ENCODE data around the gene MRPS27.
A peak's percentile ranks its signal among the peaks of the same experiment; 100 is the strongest.

Gene MRPS27

DNA sequence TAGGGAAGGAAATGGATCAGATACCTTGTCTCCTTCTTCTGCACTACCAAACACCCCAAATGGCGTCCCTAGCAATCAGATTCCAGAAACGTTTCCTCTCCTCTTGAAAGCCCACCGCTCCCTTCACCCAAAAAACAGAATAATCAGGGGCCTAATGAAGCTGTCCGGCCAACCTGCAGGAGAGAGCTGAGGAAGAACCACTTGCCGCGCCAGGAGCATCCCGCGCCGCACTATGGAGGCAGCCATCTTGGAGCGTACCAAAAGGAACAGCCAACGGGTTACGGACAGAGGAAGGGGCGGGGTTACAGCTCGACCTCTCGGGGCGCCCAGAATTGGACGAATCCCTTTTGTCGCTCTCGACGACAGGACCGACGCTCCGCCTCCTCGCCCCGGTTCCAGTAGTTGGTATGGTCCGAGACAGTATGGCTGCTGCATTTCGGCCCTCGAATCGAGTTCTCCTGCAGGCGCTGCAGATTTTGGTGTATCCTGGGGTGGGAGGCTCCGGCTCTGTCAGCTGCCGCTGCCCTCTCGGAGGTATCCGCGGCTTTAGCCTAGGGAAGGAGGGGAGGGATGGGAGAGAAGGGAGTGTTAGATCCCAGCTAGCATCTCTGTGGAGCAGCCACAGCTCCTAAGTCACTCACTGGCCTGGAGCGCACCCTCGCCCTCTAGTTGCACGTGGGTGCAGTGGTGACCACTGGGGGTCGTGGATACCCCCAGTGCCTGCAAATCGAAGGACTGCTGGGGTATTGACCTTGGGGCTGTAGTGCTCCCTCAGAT lies at the start of gene MRPS27, which contains the start of gene PTCD2:
Gene MRPS27, minus strand, starts transcription at position 265 of the 777 bp plus-strand sequence. Its CDS starts 19 bp downstream, at position 246.
Gene PTCD2, plus strand, starts transcription at position 398 of the 777 bp plus-strand sequence. Its CDS starts 10 bp downstream, at position 408.
- DNase-seq: peak; percentile 96

DNA sequence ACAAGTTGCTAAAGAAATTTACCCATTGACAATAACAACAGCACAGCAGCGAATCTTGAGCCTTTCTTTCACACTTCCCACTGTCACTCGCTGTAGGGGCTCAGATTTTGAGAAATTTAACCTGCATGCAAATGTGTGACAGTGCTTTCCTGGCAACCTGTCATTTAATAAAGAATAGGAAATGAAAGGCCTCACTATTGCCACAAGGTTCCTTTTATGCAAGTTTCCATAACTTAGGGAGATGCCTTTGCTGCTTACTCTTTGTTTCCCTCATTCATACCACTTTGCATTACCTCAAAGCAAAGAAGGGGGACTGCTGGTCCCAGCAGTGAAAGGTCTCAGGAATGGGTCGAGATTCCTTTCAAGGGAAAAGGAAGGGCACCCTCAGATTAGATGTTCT lies 49.7 kb upstream of the MRPS27 start:
- DNase-seq: no peak

DNA sequence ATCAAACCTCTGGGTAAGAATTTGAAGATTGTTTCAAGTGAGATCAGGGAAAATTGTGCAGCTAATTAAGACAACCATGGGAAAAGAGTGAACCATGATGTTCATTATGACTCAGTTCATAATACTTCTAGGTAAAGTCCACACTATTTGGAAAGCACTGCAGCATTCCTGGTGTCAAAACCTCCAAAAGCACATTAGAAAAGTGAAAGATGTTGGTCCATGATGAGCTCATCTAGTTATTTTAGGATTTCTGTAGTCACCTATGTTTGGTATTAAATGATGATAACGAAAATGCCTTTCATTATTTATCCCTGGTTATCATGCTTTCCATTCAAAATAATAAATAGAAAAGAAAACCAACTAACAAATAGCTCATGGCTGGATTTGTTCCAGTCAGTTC lies 49.3 kb upstream of the MRPS27 start:
- DNase-seq: no peak

DNA sequence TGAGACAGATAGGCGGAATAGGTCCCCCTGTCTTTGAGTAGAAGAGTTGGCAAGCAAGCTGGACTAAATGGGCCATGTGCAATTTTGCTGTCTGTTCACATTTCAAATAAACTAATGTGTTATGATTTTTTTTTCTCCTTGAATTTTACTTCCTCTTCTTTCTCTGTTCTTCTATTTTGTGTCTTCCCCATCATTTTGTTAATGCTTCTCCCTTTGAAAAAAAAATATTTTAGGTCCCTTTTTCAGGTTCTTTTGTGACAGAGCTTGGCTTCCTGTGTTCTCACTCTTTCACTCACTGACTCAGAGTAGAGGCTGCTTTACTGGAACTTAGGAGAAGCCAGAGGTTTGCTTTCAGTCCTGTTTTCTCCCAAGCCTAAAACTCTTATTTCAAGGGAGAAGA lies 48.2 kb upstream of the MRPS27 start:
- no peak for DNase-seq

DNA sequence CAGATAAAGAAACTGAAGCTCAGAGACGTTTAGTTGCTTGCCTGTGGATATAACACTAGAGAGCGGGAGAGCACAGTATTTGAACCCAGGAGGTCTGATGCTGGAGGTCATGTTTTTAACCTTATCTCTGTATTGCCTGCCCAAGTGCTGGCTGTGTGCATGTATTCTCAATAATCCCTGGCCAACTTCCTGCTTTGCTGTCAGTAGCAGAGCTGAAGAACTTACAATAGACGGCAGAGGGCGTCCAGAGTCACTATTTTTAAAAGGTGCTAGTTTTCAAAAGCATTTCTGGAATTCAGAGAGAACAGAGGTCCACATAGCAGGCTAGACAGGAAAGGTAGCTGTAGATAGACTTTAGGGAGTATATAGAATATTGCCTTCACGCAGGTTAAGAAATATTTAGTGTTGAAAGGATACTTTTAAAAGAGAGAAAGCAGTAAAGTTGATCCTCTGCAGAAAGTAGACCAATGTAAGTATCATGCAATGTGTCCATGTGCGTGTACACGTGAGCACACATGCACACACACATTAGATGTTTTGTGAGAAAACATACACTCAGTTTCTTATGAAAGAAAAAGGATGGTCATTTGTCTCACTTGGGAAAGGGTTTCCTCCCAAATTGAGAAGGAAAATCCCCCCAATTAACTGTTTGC lies 46.4 kb upstream of the MRPS27 start:
- peak; percentile 28 for DNase-seq

DNA sequence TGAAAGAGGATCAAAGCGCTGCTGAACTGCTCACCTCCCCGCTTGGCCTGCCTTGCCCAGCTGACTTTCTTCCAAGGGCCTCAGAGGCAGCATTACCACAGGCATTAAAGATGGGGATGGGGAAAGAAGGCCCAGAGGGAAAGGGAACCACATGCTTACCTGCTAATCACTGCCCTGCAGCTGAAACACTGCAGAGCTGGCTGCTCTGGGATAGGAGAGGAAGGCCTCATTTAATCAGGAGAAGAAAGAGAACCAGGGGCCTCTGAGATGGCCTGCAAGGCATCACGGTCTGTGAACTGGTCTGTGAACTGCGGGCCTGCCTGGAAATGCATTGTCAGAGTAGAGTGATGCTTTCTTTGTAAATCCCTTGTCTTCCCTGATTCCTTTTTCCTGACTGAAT lies 44.9 kb upstream of the MRPS27 start:
- no peak for DNase-seq

DNA sequence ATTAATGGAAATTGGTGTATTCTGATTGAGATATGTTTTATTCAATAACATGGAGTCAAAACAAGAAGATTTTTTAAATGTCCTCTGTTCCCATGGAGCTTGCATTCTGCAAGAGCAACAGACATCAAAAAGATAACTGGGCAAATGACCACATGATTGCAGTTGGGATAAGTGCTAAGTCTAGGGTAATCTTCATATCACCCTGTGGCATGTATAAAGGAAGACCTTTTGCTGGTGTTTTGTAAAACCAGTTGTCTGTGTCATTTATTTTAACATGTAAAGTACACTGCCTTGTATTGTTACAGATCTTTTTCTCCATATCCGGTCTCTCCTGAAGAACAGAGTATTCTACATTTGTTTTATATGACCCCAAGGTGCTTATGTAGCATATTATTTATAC lies 44.1 kb upstream of the MRPS27 start:
- DNase-seq: no peak

DNA sequence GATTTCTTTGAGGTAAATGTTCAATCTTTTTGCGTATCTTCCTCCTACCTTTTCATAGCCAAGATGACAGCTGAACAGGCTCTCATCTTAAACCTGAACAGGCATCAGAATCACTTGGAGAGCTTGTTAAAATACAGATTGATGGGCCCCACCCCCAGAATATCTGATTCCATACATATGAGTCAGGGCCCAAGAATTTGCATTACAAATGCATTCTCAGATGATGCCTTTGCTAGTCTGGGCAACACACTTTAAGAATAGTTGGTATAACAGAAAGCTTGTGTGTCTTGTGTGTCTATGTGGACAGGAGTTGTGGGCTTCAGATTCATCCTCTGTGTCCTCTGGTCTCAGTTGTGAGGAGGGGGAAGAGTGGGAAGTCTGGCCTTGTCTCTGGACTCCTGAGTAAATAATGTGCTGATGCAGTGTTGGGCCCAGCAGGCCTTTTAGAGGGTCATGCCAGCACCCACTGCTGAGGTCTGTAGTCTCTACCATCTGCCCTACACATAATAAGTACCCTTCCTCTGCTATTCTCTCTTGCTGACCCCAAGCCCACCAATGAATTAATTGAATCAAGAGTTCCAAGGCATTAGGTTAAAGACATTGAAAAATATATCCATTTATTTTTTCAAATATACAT lies 43.2 kb upstream of the MRPS27 start:
- no peak for DNase-seq

DNA sequence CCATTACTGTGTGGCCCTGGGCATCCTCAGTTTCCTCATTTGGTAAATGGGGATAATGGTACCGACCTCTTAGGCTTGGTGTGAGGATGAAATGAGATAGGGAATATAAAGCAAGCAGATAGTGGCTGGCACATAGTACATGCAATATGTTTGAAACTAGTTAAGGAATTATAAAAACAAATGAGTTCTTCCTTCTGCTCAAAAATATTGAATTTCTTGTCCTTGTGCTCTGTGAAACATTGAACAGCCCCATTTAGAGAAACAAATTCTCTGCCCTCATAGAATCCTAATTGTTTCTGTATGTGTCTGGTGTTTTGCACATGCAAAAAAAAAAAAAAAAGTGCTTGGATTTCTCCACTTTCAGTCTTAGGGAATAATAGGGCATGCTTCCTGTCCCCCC lies 39.8 kb upstream of the MRPS27 start:
- DNase-seq: no peak

DNA sequence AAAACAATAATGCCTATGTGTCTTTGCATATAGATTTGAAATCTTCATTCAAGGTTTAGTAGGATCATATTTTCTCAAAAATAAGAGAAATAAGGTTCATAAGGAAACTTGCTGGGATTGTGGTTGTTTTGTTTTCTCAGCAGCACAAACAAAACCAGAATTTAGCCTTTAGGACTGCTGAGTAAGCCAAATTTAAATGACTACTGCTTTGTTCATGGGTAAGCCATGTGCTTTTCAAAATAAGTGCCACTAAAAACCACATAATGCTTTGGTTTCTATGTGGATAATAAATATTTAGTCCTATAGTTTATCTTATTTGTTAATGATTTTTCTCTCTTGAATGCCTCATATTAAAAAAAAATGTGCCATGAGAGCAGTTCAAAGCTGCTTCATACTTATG lies 38.9 kb upstream of the MRPS27 start:
- DNase-seq: no peak

DNA sequence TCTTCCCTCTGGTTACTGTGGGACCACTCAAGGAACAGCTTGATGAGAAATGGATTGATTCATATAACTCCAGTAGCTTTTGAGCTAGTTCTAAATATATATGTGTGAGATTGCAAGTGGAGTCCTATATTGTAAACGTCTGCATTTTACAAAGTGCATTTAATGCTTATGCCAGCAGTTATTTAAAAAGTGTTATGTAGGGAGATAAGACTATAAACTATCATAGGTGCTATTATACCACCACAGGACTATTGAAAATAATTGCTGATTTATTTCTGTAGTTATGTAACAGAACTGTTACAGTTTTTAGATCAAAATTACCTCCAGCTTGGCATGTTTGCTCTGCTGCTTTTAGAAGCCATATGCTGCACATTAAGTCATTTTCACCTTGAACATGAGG lies 36.3 kb upstream of the MRPS27 start:
- DNase-seq: no peak

DNA sequence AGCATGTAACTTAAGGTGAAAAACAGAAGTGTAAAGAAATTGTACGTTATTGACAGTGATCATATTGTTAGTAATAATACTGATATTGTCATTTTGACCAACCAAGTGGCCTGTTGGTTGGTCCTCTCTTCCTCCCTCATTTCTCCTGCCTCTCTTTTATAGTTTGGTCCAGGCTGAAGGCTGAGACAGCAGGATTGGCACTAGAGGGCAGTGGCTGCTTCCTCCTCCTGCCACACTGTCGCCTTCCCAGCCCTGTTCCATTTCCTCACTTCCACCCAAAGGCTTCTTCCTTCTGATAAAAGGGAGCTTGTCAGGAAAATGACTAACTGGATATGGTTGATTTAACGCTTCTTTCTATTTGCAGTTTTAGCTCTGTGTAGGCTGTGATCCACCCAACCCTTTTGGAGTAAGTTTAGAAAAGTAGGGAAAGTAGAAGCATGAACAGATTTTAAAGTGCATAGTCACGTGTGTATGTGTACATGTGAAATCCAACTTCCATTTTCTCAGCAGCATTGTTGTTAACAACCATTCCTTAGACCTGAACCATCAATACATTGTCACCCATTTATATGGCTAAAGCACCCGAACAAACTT lies 35.8 kb upstream of the MRPS27 start:
- DNase-seq: no peak

DNA sequence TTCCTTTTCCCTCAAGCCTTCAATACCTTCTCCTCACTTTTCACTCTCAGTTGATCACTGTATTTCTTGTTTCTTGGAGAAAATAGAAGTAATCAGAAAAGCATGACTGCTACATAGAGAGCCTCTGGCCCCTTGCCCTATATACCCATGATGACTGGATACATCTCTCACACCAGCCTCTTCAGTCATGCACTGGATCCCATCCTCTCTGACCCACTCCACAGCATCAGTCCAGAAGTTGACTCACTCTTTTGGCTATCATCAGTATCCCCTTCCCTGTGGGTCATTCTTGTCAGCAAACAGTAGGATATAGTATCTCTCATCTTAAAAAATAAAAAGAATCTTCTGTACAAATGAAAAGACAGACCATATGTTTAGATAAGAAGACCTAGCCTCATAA lies 33.0 kb upstream of the MRPS27 start:
- DNase-seq: no peak

DNA sequence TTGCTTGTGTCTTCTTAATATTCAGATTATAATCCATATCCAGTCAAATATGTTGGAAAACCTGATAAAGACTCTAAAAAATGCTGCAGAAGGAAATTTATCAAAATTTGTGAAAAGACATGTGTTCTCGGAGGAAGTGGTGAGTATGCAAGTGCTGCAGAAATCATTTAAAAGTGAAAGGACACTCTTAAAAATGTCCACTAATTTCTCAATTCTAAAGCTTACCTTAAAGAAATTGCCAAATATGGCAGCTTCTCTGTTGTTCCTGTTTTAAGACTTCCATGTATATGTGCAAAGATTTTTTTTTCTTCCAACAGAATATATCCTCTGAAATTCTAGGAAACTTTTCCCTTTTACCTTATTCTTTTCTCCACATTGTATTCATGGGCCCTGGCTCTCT lies 32.6 kb upstream of the MRPS27 start:
- DNase-seq: no peak

DNA sequence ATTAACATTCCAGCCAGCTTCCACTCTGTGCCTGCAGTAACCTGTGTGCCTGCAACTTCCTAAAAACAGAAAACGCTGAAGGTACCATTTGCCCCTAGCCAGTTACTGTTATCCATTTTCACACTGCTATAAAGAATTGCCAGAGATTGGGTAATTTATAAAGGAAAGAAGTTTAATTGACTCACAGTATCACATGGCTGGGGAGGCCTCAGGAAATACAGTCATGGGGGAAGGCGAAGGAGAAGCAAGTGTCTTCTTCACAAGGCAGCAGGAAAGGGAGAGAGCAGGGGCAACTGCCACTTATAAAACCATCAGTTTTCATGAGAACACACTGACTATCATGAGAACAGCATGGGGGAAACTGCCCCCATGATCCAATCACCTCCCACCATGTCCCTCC lies 31.3 kb upstream of the MRPS27 start:
- DNase-seq: no peak

DNA sequence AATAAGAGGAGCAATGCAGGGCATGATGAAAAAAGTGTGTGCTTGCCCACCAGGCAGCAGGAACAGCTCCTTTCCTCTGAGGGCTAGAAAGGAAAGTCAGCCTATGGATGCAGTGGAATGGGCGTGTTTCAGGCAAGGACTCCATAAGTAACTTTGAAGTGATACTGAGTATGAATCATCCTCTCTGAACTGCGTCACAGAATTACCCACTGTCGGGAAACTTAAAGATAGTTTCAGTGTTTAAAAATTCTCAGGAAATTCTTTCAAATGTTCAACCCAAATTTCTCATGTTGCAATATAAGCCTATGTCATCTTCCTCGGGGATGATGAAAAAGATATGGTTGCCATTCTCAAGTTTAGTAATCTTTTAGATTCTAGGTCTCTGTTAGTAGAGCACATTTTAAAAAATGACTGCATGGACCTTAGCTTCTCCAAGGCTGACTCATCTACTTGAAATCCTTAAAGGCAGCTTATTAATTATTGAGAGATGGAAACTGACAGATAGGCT lies 27.8 kb upstream of the MRPS27 start:
- no peak for DNase-seq

DNA sequence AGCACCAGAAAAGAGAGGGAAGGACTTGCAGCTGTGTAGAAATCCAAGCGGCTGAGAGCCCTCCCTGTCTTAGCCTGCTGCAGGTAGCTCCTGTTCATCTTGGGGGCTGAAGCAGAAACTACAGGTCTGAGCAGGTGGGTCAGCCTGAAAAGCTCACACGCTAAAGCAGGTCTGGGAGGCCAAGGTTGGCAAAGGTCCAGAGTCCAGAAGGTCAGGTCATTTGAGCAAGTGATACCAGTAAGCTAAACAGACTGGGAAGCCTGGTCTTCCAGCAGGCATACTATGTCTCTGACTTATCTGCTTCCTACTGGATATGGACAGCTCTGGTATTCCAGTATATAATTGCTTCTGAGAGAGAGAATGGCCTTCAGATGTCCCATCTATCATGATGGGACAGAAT lies 26.4 kb upstream of the MRPS27 start:
- no peak for DNase-seq

DNA sequence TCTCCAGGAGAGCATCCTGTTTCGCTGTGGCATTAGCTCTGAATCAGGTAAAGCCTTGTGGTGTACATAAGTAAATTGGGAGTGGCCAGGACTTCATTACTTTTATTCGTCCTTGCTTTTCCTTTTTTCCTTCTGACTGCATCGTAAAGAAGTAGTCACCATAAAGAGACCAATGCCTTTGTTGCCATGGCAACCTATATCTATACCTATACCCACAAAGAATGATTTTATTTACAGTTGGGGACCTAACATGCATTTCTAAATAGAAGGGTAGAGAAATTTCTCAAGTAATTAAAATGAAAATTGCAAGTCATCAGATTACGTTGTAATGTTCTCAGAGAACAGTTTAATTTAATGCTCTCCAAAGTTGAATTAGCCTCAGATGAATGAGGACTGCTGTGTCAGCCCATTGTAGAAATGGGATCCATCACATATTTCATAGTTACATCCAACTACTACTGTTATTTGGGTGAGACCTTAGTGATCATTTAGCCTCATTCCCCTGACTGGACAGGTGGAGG lies 18.7 kb upstream of the MRPS27 start:
- DNase-seq: no peak

DNA sequence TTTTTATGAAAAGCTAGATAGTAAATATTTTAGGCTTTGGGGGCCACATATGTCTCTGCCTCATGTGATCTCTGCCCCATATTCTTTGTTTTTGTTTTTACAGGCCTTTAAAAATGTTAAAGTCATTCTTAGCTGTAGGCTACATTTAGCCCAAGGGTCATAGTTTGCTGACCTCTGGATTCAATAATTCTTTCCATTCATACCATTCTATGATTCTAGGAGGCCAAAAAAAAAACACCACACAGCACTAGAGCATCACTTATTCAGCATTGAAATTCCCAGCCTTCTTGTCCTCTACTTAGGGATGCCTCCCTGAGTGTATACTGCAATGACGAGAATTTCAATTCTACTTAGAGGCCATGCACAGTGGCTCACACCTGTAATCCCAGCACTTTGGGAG lies 17.1 kb upstream of the MRPS27 start:
- no peak for DNase-seq

DNA sequence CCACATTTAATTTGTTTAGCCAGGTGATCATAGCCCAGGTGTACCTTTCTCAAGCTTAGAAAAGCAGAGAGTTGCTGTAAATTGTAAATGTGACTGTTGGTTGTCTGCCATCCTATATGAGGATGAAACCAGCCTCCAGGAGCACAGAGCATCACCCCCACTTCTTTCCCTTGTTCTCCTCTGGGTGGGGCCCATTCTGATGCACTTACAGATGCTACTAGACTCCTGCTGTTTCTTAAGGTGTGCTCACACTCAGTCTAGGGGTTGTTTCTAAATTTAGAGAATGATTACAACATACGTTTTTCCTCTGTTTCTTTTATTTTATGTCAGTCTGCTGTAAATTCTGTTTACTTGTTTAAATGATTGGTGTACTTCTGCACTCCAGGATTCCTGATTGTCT lies 10.7 kb upstream of the MRPS27 start:
- DNase-seq: no peak

DNA sequence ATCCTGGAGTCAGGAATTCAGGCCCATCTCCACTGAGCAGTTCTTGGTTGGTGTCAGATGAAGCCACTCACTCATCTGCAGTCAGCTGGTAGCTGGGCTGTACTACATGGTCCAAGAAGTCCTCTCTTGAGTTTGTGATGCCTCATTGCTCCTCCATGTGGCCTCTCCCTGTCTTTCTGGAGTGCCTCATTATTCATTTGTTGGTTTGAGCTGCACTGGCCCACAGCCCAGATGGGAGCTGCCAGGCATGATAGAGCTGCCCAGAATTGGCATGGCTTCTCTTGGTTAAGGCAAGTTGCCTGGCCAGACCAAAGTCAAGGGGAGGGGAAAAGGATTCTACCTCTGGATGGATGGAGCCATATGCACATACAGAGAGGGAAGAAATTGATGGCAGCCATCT lies 8.1 kb upstream of the MRPS27 start:
- DNase-seq: no peak

DNA sequence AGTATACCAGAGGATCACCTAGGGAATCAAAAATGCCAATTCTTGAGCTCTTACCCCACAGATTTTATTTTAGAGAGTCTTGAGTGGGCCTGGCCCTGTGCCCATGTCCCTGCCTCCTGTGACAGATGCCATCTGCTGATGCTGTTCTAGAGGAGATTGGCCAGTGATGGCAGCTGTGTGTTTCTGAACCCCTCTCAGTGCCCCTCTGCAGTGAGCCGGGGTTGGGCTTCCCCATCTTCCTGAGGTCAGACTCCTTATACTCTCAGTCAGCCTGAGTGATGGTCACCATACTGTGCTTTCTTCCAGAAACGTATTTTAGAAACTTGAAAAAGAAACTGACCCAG lies 6.2 kb upstream of the MRPS27 start:
- DNase-seq: no peak

DNA sequence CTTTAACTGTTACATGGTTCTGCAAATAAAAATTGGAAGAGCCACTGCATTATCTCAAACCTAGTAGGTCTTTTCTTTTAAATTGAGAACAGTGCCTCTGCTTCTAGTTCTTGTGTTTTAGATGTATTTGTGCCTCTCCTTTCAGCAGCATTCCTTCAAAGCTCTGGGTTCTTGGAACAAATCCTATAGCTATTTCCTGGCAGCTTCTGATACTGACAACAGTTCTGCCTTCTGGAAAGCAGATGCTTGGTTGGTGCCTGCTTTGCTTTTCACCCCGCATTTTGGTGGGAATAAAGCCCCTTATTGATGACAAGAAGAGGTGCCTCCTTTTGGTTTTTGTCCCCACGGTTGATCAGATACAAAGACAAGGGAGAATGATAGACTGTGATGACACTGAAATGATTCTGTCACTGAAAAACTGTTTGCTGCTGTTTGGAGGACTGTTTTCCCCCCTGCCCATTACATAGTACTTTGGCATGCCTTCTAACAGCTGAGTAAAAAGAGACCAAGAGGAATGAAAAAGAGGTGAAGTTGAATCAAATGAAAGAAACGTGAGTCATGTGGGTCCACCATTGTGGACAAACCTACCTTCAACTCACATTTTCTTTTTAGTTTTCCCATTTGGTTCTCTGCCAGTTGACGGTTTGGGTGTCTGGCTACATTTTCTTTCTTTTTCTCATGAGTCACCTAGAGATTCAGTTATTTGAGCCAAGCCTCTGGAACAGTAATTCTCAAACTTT lies 5.7 kb upstream of the MRPS27 start:
- DNase-seq: no peak
